GM21529 (cell line): Measurements from ENCODE around the gene KIF26B.

Source experiments
- ATAC-seq: cut with Tn5 transposase; IDR thresholded peaks from one replicate; pipeline ENCODE4 v1.9.1; 2021; ENCODE audit not compliant: unreplicated experiment

The KIF26B gene

DNA sequence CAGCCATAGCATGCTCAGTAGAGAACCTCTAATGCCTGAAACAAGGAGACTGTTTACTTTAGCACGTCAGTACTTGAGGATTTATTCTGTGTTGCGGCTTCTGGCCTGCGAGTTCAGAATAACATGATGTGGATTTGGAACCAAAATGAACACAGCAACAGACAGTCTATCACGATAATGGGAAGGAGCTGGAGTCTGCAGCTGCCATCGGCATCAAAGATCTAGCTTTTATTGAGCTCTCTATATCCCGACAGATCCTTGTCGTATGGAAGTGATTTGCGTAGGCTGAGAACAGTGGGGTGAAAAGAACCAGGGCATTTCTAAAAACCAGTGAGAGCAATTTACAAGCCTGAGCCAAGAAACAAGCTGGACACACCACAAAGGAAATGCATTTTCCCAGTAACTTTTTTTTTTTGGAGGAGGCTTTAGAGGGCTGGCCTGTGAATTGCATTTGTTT, 294.2 kb downstream of the KIF26B start:
- no peak for ATAC-seq

DNA sequence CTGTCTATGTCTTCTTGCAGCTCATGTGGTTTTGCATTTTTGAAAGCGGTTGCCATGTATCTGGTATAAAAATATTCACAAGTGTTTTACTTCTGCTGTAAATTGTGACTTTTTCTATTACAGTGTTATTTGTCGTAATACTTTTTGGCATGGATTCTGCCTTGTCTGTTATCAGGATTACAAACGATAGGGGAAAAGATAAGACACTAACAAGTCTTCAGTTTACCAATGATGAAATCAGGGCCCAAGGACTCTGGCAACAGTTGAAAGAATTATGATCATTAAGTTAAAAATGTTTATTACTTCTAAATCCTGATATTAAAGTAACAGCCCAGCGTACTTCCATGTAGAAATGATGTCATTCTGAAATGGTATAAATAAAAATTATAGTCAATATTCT, 298.8 kb downstream of the KIF26B start:
- ATAC-seq = no peak

DNA sequence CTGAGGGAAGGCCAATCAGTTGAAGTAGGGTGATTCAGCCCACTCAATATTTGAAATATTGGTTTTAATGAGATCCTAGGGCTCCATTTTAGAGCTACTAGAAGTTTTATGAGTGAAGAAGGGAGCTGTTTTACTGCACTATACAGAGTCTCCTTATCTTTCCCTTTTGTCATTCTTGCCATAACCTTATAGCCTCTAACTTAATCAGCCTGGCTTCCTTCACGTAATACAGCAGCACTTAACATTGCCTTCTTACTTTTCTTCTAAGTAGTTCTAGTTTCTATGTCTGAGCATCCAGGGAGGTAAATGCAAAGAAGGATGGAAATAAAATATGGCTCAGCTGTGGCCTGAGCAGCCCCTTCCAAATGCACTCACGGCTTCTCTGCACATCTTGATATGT, 299.3 kb downstream of the KIF26B start:
- no peak for ATAC-seq

DNA sequence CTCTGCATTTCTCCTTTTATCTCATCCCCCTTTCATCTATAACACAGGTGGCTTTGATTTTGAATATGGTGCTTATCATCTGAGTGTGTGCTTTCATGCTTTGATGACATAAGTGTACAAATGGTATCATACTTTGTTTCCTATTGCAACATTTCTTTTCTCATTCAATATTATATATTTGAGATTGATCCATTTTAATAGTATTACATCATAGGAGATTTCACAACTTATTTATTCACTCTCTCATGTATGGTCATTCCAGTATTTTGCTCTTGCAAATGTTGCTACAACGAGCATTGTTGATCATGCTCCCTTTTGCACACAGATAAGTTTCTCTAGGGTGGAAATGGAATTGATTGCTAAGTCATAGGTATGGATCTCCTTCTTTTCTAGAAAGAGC, 302.8 kb downstream of the KIF26B start:
- ATAC-seq = no peak

DNA sequence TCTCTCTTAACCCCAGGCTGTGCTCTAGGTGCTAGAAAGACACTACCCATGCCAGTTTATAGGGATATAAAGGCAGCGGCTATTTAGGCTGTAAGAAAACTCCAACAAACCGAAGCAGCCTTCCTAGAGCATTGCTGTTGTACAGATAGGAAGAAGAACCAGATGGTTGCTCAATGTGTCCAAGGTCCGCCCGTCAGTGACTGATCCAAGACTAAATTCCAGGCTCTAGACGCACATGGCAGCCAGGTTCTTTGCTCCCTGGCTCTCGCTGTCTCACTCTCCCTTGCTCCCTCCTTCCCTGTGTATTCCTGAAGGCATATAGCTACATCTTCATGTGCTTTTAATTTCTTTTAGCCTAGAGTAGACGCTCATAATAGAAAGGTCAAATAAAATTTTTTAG, 303.4 kb downstream of the KIF26B start:
- ATAC-seq = no peak

DNA sequence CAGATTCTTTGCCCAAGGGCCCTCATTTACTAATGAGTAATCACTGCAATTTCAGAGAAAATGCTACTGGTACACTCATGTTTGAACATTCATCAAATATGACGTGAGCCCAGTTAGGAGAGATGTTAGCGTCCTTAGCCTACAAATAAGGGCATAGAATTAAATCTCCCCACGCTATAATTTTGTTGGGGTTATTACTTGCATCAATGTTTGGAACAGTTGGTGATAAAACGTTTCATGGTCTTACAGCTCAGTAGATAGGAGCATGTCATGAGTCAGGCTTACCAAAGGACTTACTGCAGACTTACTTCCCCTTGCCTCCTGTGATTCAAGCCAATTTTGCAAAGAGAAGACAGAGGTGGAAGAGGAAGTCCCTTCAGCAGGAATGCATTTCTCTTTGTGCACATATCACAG, 304.0 kb downstream of the KIF26B start:
- ATAC-seq = no peak

DNA sequence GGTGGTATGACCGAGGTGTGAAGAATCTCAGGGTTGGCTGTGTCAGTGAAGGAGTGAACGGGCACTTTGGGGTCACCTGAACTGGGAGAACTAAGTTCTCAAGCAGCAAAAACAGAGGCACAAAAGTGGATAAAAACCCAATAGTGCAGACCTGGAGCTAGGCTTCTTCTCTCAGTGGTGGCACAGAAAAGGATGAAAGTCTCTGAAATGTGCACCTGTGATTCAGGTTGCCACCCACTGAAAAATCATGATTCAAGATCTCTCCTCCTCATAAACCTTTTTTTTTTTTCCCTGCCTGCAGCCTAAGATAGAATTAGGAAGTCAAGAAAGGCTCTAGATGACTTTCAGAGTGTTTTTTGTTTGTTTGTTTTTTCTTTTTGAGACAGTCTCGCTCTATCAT, 304.8 kb downstream of the KIF26B start:
- no peak for ATAC-seq

DNA sequence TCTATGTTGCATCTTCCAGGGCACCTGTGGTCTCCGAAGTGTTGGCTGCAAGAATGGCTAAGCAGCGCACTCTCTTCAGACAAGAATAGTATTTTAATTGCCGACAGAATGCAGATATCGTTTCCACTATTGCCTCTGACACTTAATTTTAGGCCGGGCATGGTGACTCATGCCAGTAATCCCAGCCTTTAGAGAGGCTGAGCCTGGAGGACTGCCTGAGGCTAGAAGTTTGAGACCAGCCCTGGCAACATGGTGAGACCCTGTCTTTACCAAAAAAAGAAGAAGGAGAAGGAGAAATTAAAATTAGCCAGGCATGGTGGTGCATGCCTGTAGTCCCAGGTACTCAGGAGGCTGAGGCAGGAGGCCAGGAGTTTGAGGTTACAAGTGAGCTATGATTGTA, 306.9 kb downstream of the KIF26B start:
- ATAC-seq = no peak

DNA sequence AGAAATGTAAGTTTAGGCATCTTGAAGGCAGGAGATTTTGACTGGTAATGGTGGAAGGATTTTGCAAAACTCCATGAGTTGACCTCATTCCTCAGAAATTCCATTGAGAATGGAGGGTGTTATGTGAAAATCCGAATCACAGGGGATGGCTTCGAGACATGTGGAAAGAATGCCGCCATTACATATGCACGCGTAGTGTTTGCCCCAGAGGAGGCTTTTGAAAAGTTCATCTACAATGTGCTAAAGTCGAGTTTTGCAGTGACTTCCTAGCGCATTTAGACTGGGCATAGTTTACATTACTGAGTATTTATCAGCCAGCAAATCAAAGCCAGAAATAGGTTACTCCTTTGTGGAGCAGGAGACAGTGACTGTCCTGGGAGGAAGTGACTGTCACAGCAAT, 307.4 kb downstream of the KIF26B start:
- no peak for ATAC-seq

DNA sequence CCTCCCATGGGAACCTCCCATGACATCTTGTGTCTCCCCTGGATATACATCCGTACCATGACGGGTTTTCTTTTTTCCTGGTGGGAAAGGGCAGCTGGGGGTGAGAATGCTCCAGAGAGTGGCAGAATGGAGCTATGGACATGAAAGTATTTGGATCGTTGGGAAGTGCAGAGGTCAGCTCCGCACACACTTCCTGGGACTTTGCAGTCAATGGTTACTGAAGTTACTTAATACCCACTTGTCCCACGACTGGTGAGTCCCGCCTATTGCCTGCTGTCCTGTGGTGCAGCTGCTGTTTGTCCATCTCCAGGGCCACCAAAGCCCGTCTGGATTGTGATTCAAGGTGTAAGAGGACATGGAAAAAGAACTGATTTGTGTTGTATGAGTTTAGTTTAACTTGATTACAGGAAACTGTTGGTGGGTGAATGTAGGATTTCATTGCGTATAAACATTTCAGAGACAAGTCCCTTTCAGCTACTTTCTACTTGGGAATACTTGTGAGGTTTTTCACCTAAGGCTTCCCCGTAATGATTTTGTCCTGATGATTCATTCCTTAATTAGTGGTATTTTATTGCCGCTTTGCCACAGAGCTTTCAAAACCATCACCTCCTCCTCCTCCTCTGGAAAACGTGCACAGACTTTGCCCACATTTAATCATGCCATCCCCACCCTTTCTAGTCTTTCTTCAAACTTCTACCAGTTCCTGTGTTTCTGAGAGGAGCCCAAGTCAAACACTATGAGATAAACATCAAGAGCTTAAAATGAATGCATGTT, 308.8 kb downstream of the KIF26B start:
- no peak for ATAC-seq

DNA sequence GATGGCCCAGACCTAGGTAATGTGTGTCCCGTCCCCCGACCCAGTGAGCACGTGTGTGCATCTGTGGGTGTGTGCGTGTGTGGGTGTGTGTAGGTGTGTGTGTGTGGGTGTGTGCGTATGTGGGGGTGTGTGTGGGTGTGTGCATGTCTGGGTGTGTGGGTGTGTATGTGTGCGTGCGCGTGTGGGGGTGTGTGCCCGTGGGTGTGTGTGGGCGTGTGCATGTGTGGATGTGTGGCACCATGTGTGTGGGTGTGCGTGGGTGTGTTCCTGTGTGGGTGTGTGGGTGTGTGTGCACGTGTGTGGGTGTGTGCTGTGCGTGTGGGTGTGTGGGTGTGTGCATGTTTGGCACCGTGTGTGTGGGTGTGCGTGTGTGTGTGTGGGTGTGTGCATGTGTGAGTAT, 309.5 kb downstream of the KIF26B start:
- ATAC-seq = no peak

DNA sequence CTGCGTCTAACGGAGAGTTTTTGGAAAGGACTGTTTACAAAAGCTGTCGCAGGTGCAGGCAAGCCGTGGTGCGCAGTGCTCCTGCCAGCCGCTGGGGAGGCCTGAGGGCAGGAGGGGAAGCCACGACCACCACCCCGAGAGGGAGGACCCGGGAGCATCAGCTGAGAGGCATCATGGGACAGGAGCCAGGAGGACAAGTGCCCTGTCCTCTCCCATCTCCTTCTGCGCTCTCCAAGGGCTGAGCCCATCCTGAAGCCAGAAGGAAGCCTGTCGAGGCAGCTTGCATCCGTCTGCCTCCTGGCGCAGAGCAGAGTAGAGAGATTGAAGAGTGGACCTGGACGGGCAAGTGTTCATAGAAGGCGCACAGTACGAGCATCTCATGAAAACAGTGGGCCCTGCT, 310.9 kb downstream of the KIF26B start:
- no peak for ATAC-seq

DNA sequence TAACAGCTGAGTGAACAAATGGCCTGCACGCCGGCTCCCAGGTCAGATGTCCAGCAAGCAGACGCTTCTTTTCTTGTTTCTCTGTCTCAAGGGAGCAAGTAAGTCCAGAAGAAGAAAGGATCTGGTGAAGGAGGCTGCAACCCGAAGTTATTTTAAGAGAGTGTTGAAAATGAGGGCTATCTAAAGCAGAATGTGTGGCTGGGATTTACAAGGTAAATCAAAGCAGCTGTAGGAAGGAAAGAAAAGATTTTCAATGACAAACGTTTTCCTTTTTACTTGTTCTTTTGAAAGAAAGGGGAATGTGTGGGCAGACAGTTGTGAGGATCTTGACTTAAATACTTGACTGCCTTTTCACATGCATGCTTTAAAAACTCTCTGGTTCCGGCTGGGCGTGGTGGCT, 311.5 kb downstream of the KIF26B start:
- no peak for ATAC-seq

DNA sequence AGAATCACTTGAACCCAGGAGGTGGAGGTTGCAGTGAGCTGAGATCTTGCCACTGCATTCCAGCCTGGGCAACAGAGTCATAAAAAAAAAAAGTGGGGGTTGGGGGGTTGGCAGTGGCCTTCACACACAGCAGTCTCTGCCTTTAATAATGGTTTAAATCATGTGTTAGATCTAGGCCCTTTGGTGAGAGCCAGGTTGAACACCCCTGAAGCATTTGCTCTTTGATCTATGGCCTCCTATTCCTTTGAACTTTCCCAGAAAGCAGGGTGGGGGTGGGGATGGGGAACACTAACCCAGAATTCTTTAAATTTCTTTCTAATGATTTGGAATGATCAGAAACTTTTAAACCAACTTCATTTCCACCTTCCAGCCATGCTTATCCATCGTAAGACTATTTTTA, 313.0 kb downstream of the KIF26B start:
- no peak for ATAC-seq

DNA sequence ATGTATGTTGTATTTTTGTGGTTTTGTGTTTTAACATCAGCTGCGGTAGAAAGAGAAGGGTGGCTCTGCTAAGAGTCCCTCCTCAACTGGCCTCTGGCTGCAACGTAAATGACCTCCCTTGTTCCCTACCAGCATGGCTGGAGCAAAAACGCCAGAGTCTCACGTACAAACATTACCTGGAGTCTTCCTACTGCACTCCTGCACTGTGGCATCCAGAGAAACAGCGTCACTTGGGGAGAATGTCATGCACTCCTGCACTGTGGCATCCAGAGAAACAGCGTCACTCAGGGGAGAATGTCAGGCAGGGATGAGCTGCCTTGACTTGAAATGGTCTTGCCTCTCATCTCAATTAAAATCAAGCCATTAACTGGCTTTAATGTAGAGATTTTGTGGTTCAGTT, 314.2 kb downstream of the KIF26B start:
- ATAC-seq = no peak

DNA sequence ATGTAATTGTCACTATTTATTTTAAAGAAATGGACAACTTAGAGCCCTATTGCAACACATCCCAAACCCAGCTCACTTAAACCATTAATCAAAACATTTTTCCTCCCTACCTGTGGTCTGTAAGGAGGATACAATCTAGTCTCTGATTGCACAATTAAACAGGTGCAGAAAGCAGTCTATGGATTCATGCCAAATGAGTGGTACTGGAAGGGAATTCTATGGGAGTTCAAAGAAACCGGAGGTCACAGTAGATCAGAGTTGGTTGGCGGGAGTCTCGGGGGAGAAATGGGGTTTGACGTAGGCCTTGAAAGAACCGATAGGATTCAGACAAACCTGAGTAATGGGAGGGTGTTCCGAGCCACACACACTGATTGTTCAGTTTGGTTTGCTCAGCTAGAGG, 314.9 kb downstream of the KIF26B start:
- ATAC-seq = no peak

DNA sequence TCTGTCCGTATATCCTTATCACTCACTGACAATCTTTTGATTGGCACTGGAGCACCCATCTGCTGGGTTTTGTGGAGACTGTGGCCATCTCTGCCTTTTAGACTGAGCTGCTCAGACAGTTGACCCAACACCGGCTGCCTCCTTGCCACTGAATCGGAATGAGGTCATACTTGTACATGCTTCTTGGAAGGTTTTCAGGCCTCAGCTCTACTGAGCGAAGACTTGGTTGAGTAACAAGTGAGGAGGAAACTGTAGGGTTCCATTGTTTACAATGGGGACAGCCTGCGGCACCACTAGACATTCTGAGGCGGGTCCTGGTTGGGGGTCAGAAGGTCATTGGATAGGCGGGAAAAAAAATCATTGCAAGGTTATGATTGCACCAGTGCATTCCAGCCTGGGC, 320.3 kb downstream of the KIF26B start:
- ATAC-seq = no peak

DNA sequence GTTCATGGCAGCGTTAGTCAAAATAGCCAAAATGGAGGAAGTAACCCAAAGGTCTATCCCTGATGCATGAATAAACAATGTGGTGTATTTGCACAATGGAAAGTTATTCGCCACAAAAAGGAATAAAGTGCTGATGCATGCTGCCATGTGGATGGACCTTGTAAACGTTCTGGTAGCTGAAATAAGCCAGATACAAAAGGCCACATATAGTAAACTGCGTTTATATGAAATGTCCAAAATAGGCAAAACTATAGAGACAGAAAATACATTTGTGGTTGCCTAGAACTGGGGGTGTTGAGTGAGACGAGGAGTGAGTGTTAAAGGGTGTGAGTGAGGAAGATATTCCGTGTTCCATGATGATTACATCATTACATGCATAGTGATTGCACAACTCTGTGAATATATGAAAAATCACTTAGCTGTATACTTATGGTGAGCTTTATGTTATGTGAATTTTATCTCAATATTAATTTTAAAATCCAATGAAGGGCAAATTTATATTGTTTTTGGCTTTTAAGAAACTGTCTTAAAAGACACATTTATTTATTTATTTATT, 321.3 kb downstream of the KIF26B start:
- no peak for ATAC-seq

DNA sequence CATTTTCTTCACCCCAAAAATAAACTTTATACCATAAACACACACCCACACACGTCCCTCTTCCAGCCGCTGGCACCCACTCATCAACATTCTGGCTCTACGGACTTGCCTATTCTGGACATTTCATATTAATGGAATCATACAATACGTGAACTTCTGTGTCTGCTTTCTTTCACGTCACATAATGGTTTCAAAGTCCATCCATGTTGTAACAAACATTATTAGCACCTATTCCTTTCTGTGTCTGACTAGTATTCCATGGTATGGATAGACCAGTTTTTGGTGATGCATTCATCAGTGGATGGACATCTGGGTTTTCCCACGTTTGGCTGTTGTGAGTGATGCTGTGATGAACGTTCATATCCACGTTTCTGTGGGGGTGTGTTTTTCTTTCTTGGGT, 323.2 kb downstream of the KIF26B start:
- no peak for ATAC-seq

DNA sequence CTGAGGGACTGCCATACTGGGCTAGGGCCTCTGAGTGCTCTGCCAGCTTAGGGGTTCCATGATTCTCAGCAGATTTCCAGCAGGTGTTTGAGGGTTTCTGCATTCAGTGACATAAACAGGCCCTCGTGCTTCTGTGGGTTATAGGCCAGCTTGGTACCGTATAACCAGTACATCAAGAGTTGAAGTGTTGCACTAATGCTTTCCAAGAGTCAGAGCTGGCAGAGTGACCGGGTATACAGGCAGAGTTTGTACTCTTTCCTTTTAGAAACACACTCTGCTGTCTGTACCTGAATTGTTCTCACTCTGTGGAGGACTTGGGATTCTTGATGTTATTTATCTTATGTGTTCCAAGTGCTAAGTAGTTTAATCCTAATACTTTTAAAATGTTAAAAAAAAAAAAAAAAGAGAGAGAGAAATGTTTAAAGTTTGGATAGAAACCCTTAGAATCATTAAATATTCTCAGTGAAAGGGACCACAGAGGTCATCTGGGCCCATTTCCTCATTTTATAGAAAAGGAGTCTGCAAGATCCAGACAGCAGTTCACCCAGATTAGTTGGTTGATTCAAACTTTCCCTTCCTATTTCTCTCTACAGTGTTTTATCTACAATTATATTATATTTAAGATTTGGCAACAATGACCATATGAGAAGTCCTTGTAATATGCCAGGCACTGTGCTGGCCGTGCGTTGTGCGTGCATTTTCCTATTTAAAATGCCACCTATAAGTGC, 325.8 kb downstream of the KIF26B start:
- no peak for ATAC-seq

DNA sequence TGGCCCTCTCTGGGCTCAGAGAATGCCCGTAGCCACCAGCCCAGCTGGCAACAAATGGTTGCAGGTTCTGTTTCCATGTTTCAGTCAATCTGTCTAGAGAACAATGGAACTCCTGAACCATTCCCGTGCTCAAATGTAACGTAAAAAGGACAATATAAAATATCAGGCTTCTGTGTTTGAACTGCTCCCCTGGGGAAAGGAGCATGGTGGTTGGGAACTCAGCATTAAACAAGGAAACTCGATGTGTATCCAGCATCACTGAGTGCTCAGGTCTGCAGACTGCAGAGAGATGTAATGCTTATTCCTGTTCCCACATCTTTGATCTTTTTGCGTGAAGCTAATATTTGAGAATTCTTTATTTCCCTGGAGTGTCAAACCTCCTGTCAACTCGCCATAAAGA, 326.5 kb downstream of the KIF26B start:
- ATAC-seq = no peak

DNA sequence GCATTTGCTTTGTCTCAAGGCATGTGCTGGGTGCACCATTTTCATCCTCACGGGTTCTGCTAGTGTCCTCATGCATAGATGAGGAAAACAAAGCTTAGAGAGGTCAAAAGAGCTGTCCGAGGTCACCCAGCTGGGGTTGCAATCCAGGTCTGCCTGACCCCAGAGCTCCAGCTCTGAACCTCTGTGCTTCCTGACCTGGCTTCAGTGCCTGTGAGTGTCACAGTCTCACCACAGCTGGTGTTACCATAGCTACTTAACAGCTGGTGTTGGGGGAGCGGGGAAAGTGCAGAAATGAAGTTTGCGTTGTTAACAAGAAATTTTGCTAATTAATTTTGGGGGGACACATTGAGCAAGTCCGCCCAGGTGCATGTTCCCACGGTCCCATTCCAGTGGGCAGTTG, 328.5 kb downstream of the KIF26B start:
- ATAC-seq = no peak
